HG03378 (cell line): Measurements from ENCODE around the gene NHS.

Source experiments
- ATAC-seq: cut with Tn5 transposase; IDR thresholded peaks from one replicate; pipeline ENCODE4 v1.9.1; 2021; ENCODE audit warnings: mild to moderate bottlenecking, moderate library complexity; ENCODE audit not compliant: unreplicated experiment

Gene NHS

GRCh38 chrX:17713288-17713687 is 338.3 kb downstream of the NHS start:
- ATAC-seq: no peak

- no peak for ATAC-seq
Measured at GRCh38 chrX:17718649-17719165, 343.7 kb downstream of the NHS start.

- no peak for ATAC-seq
Measured at GRCh38 chrX:17719711-17720110, 344.7 kb downstream of the NHS start.

- ATAC-seq: no peak
Measured at GRCh38 chrX:17721715-17722114, 346.7 kb downstream of the NHS start.

GRCh38 chrX:17725181-17725580 is 350.2 kb downstream of the NHS start:
- no peak for ATAC-seq

GRCh38 chrX:17732138-17732783 is 357.3 kb downstream of the NHS start:
- ATAC-seq: no peak

- no peak for ATAC-seq
Measured at GRCh38 chrX:17735406-17735805, 360.4 kb downstream of the NHS start.

GRCh38 chrX:17736478-17736855 is 361.5 kb downstream of the NHS start:
- no peak for ATAC-seq

- ATAC-seq: peak; percentile 68
Measured at GRCh38 chrX:17736856-17737709, 362.1 kb downstream of the NHS start, which contains the start of gene SCML1. Gene SCML1 (plus strand): TSS chrX:17737493. CDS start chrX:17744187, 6,694 bp downstream.

GRCh38 chrX:17737710-17737985 is 362.6 kb downstream of the NHS start:
- no peak for ATAC-seq

GRCh38 chrX:17737986-17738713 is 363.1 kb downstream of the NHS start:
- ATAC-seq: no peak

- ATAC-seq: no peak
Measured at GRCh38 chrX:17738737-17739535, 363.9 kb downstream of the NHS start.

GRCh38 chrX:17740137-17741122 is 365.4 kb downstream of the NHS start:
- ATAC-seq: no peak

GRCh38 chrX:17741123-17741511 is 366.1 kb downstream of the NHS start:
- no peak for ATAC-seq

GRCh38 chrX:17743913-17744312 is 368.9 kb downstream of the NHS start:
- no peak for ATAC-seq

- no peak for ATAC-seq
Measured at GRCh38 chrX:17744896-17745523, 370.0 kb downstream of the NHS start.

GRCh38 chrX:17747692-17748091 is 372.7 kb downstream of the NHS start:
- no peak for ATAC-seq

- ATAC-seq: no peak
Measured at GRCh38 chrX:17748684-17749083, 373.7 kb downstream of the NHS start.

- no peak for ATAC-seq
Measured at GRCh38 chrX:17750436-17750835, 375.4 kb downstream of the NHS start.
